ENCODE data around the gene ALDH1A2. TPM values are rescaled to one million over a fixed set of nuclear protein-coding genes. Genes with fewer than 3 reads are reported as not detected.

The ALDH1A2 gene
- polyA plus RNA-seq, 1 donor from 2014 or later, result 0.24 TPM

GRCh38 chr15:58062175-58062574, 3.3 kb downstream of the ALDH1A2 start (continued):
- no peak for TF ChIP-seq EP300 (conservative IDR thresholded peaks at IDR 0.05; ENCODE audit: poor library complexity, severe bottlenecking)

GRCh38 chr15:58060575-58060974, 4.9 kb downstream of the ALDH1A2 start:
- H3K9ac ChIP-seq (ENCODE audit: low read length), result no peak overlapping the region
- H3K79me2 ChIP-seq (replicated peaks; ENCODE audit: insufficient read depth, low read length), result no peaks in the 10 kb centered on the region
- no peaks in the 10 kb centered on the region for H3F3A ChIP-seq (ENCODE audit: insufficient read depth, low read length, poor library complexity, severe bottlenecking)
- no peak overlapping the region for H3K4me3 ChIP-seq (ENCODE audit: low read length)
- H3K27ac ChIP-seq (ENCODE audit: low read length), result no peak overlapping the region
- no peak for TF ChIP-seq RAD21 (conservative IDR thresholded peaks at IDR 0.05)
- no peak for TF ChIP-seq REST (IDR thresholded peaks at IDR 0.05; ENCODE audit: borderline replicate concordance)
- no peak for TF ChIP-seq EZH2 (IDR thresholded peaks at IDR 0.05; ENCODE audit: borderline replicate concordance, insufficient read depth, low read length, poor library complexity, severe bottlenecking)
- no peak for TF ChIP-seq TAF1 (IDR thresholded peaks at IDR 0.05; ENCODE audit: low read depth)
- no peak for TF ChIP-seq EP300 (conservative IDR thresholded peaks at IDR 0.05; ENCODE audit: poor library complexity, severe bottlenecking)
- TF ChIP-seq SMC3 (conservative IDR thresholded peaks at IDR 0.05; ENCODE audit: poor library complexity), result no peak
- no peak for TF ChIP-seq CTCF (IDR thresholded peaks at IDR 0.05; ENCODE audit: poor library complexity, severe bottlenecking)
- TF ChIP-seq POLR2AphosphoS5 (IDR thresholded peaks at IDR 0.05), result no peak
- no peak for TF ChIP-seq MXI1 (conservative IDR thresholded peaks at IDR 0.05; ENCODE audit: poor library complexity, severe bottlenecking)
- no peak overlapping the region for H2AFZ ChIP-seq (ENCODE audit: low read depth, low read length)
- H3K9me2 ChIP-seq (ENCODE audit: insufficient read depth, low read length), result no peaks in the 10 kb centered on the region
- peaks cover 3% of the 10 kb centered on the region for H3K9me3 ChIP-seq (ENCODE audit: low read length)
- peaks cover 79% of the 10 kb centered on the region for H3K27me3 ChIP-seq (ENCODE audit: insufficient read depth, low read depth, low read length)
- no peaks in the 10 kb centered on the region for H4K20me1 ChIP-seq (ENCODE audit: insufficient read depth)
- no peaks in the 10 kb centered on the region for H3K36me3 ChIP-seq (ENCODE audit: insufficient read depth, low read length)
- H3K4me2 ChIP-seq (ENCODE audit: low read length), result no peak overlapping the region

- Histone ChIP-seq H2AFZ (ENCODE audit: low read depth, low read length) (no peak overlapping the region), H3F3A (ENCODE audit: insufficient read depth, low read length, poor library complexity, severe bottlenecking) (no peaks in the 10 kb centered on the region), H3K9me3 (ENCODE audit: low read length) (no peaks in the 10 kb centered on the region), H3K79me2 (replicated peaks; ENCODE audit: insufficient read depth, low read length) (no peaks in the 10 kb centered on the region), H3K27me3 (ENCODE audit: insufficient read depth, low read depth, low read length) (peaks cover 79% of the 10 kb centered on the region), H3K9me2 (ENCODE audit: insufficient read depth, low read length) (no peaks in the 10 kb centered on the region), H4K20me1 (ENCODE audit: insufficient read depth) (no peaks in the 10 kb centered on the region), H3K36me3 (ENCODE audit: insufficient read depth, low read length) (no peaks in the 10 kb centered on the region), H3K9ac (ENCODE audit: low read length) (no peak overlapping the region), H3K27ac (ENCODE audit: low read length) (no peak overlapping the region), H3K4me3 (ENCODE audit: low read length) (no peak overlapping the region), H3K4me2 (ENCODE audit: low read length) (no peak overlapping the region)
- TF ChIP-seq POLR2AphosphoS5 (IDR thresholded peaks at IDR 0.05), result no peak
Measured at GRCh38 chr15:58058729-58059128, 6.8 kb downstream of the ALDH1A2 start.

Measured in neural cell (in vitro differentiated cells).